Spleen (tissue), 11 donors: ENCODE data around the gene GAL3ST2. TPM values are rescaled to one million over a fixed set of nuclear protein-coding genes. Genes with fewer than 3 reads are reported as not detected.
A peak's percentile ranks its signal among the peaks of the same experiment; 100 is the strongest.
"Not testable (repeated sequence)": the region's sequence is repeated elsewhere in the genome, so short reads cannot be mapped to it uniquely, and the experiment has no call there.

ENCODE experiments used
- DNase-seq: peaks from one replicate; pipeline ENCODE4 v3.0.0-alpha.2; 2020
- H3K27ac ChIP-seq, 8 donors: fragments of 200-600 bp; sonication (generic) in 7 of 8; 1 replicate in 4 of 8; 2 replicates in 4 of 8; pipeline versions ENCODE4 v1.5.0 to v1.8.0; 2016 to 2021; ENCODE audit warnings: inconsistent platforms in 4 of 8, mild to moderate bottlenecking in 4 of 8, moderate library complexity in 1 of 8
- H3K27me3 ChIP-seq, 7 donors: fragments of 200-600 bp; sonication (generic) in 6 of 7; replicated peaks in 1 of 7; 1 replicate in 4 of 7; 2 replicates in 3 of 7; pipeline versions ENCODE4 v1.5.0 to v1.8.0; 2016 to 2021; ENCODE audit warnings: inconsistent platforms in 3 of 7, mild to moderate bottlenecking in 1 of 7
- H3K36me3 ChIP-seq, 6 donors: fragments of 200-600 bp; sonication (generic) in 5 of 6; 1 replicate in 4 of 6; 2 replicates in 2 of 6; pipeline versions ENCODE4 v1.5.0 to v1.8.0; 2016 to 2021; ENCODE audit warnings: inconsistent platforms in 2 of 6
- H3K4me1 ChIP-seq, 6 donors: fragments of 200-600 bp; sonication (generic) in 5 of 6; 1 replicate in 3 of 6; 2 replicates in 3 of 6; pipeline versions ENCODE4 v1.5.0 to v1.8.0; 2016 to 2021; ENCODE audit warnings: inconsistent platforms in 3 of 6
- H3K4me3 ChIP-seq, 8 donors: fragments of 200-600 bp; sonication (generic) in 7 of 8; 1 replicate in 4 of 8; 2 replicates in 4 of 8; pipeline versions ENCODE4 v1.5.0 to v1.8.0; 2016 to 2021; ENCODE audit warnings: inconsistent platforms in 4 of 8, mild to moderate bottlenecking in 4 of 8, moderate library complexity in 2 of 8
- H3K9me3 ChIP-seq, 8 donors: fragments of 200-600 bp; sonication (generic) in 7 of 8; 1 replicate in 4 of 8; 2 replicates in 4 of 8; pipeline versions ENCODE4 v1.5.0 to v1.8.0; 2016 to 2021; ENCODE audit warnings: inconsistent platforms in 4 of 8
- CTCF ChIP-seq, 11 experiments: fragments of 200-600 bp in 7 of 11; fragments of 450-650 bp in 4 of 11; sonication (generic) in 4 of 11; IDR thresholded peaks in 8 of 11; conservative IDR thresholded peaks in 3 of 11; 1 replicate in 7 of 11; 2 replicates in 4 of 11; pipeline versions ENCODE4 v1.4.0 to v1.8.0; 2016 to 2021; ENCODE audit warnings: antibody characterized with exemption in 11 of 11, inconsistent platforms in 4 of 11, mild to moderate bottlenecking in 1 of 11
- POLR2A ChIP-seq, 3 donors: fragments of 450-650 bp; IDR thresholded peaks; one replicate each; pipeline ENCODE4 v1.5.1; 2017; ENCODE audit warnings: antibody characterized with exemption in 3 of 3, mild to moderate bottlenecking in 1 of 3
- POLR2AphosphoS5 ChIP-seq, 3 donors: sonication (generic); formaldehyde crosslinking; IDR thresholded peaks; one replicate each; pipeline ENCODE4 v1.5.1; 2017; ENCODE audit warnings: antibody characterized with exemption in 3 of 3
- WGBS, 5 donors: extraction: QIAGEN DNeasy Blood & Tissue Kit in 3 of 5; methylation state at CpG; one replicate each; pipeline versions ENCODE4 v1.1.5 to v1.1.7; 2013 to 2018; 5-methylcytosine and 5-hydroxymethylcytosine counted together
- intact Hi-C: fragments of 100-400 bp; cut with DNase I; formaldehyde crosslinking; loops from one replicate; pipeline ENCODE4 v1.15.0; 2023; ENCODE audit warnings: low total_unique reads
- polyA plus RNA-seq, 3 donors: library from polyadenylated mRNA; stranded (reverse); fragments of 200-250 nt; gene quantifications; one replicate each; pipeline ENCODE4 v1.2.1, GENCODE V29; 2013
- total RNA-seq, 7 donors: library from RNA; depleted of rRNA in 3 of 7; stranded (reverse); fragments of >200 nt in 3 of 7; fragmentation: NEBNext Ultra II Directional in 4 of 7; extraction: Animal tissue kit (Norgen Biotek cat#: 25700) in 4 of 7; gene quantifications; one replicate each; pipeline versions ENCODE4 v1.1.0 to v1.2.1, GENCODE V29; 2016 to 2021
- donor health status: healthy with polysubstance abuse.
- donor health status: DM: no; HTN: no; CAD: no; lungs with moderate emphysema.
- donor health status: DM: no; HTN: no; CAD: no.
- donor health status: Bipolar disorder and iron deficiency.
- donor health status: healthy.
- donor health status: DM: no; HTN: no; CAD: no.
- donor health status: DM: yes; HTN: yes; CAD: no.

Gene GAL3ST2
- total and polyA plus RNA-seq, 10 donors = 0.25 to 0.85 TPM; not detected in 8

- peaks cover 0 to 7% (median 4%) of the 10 kb centered on the region in 8 donors for H3K9me3 ChIP-seq
- TF ChIP-seq POLR2AphosphoS5 (IDR thresholded peaks at IDR 0.05) (peak in 1 of 3 donors; percentile 10), POLR2A (IDR thresholded peaks at IDR 0.05) (no peak)
- intact Hi-C loops = no loop called here
- H3K27me3 ChIP-seq = peaks cover 0 to 53% (median 3%) of the 10 kb centered on the region in 7 donors
- DNase-seq = no peak
- H3K36me3 ChIP-seq = no peaks in the 10 kb centered on the region
- H3K4me1 ChIP-seq = peaks cover 0 to 29% (median 20%) of the 10 kb centered on the region in 6 donors
- H3K4me3 ChIP-seq = peak overlapping the region in 1 of 8 donors; percentile 15
- 41 to 63% (median 52%) methylated on average over 28 of the region's 28 CpGs for WGBS, 5 donors
- H3K27ac ChIP-seq = no peak overlapping the region
Observed at GRCh38 chr2:241821460-241822263, 45.0 kb downstream of the GAL3ST2 start.

GRCh38 chr2:241822264-241822623, 45.6 kb downstream of the GAL3ST2 start:
- H3K36me3 ChIP-seq = no peaks in the 10 kb centered on the region
- H3K27me3 ChIP-seq = peaks cover 0 to 51% (median 0%) of the 10 kb centered on the region in 7 donors
- WGBS, 5 donors = 61 to 93% (median 77%) methylated on average over 10 to 14 of the region's 14 CpGs
- intact Hi-C loops = no loop called here
- no peak for DNase-seq
- H3K4me1 ChIP-seq = peaks cover 0 to 24% (median 15%) of the 10 kb centered on the region in 6 donors
- no peak for TF ChIP-seq POLR2AphosphoS5 (IDR thresholded peaks at IDR 0.05)
- TF ChIP-seq POLR2A (IDR thresholded peaks at IDR 0.05) = no peak
- no peak for TF ChIP-seq CTCF (IDR thresholded peaks at IDR 0.05 in 8 of 11, conservative IDR thresholded peaks at IDR 0.05 in 3 of 11)
- no peak overlapping the region for H3K27ac ChIP-seq
- H3K9me3 ChIP-seq = peaks cover 0 to 13% (median 10%) of the 10 kb centered on the region in 8 donors
- peak overlapping the region in 1 of 8 donors; percentile 15 for H3K4me3 ChIP-seq

DNA sequence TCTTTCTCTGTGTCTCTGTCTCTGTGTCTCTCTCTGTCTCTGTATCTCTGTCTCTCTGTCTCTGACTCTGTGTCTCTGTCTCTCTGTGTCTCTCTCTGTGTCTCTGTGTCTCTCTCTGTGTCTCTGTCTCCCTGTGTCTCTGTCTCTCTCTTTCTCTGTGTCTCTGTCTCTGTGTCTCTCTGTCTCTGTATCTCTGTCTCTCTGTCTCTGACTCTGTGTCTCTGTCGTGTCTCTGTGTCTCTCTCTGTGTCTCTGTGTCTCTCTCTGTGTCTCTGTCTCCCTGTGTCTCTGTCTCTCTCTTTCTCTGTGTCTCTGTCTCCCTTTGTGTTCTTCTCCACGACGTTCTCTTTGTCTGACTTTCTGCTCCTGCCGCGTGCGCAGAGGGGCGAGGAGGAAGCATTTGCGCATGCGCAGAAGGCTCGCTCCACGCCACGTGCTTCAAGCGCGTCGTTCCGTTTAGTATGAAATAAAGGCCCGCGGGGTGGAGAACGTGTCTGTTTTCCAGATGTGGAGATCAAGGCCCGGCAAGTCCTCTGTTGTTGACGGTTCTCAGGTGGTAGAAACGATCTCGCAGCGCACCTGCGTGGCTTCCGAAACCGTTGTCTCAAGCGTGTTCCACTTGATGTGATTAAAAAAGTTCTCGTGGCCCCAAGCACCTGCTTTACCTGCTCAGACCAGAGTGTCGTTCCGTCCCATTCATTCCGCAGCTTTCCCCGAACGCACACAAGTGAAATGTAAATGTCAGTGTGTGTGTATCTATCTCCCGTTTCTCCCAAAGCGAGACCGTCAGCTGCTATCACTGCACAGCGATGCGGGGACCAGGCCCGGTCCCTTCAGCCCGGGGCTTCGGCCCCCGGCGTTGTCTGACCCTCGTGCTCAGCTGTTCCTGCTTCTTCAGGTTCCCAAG, 47.2 kb downstream of the GAL3ST2 start:
- H3K27ac ChIP-seq, intact Hi-C loops, H3K4me3 ChIP-seq, H3K36me3 ChIP-seq, DNase-seq: not testable (repeated sequence)
- WGBS, 5 donors = 90 to 93% (median 92%) methylated on average over 45 of the region's 45 CpGs
- peaks cover 0 to 25% (median 20%) of the 10 kb centered on the region in 8 donors for H3K9me3 ChIP-seq
- H3K4me1 ChIP-seq = peaks cover 0 to 17% (median 8%) of the 10 kb centered on the region in 6 donors
- peaks cover 0 to 36% (median 0%) of the 10 kb centered on the region in 7 donors for H3K27me3 ChIP-seq

DNA sequence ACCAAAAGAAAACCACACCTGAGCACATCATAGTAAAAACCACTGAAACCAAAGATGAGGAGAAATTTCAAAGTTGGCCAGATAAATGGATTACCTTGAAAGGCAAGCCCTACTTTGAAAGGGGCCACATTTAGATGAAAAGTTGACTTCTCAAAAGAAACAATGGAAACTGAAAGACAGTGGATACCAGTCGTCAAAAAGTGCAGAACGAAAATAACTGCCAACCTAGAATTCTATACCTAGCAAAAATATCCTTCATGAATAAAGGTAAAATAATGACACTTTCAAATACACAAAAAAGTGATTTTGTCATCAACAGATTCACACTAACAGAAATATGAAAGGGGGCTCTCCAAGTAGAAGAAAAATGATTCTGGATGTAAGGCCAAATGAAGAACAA, 50.8 kb downstream of the GAL3ST2 start:
- peaks cover 0 to 12% (median 0%) of the 10 kb centered on the region in 7 donors for H3K27me3 ChIP-seq
- TF ChIP-seq CTCF (IDR thresholded peaks at IDR 0.05 in 8 of 11, conservative IDR thresholded peaks at IDR 0.05 in 3 of 11) (no peak), POLR2A (IDR thresholded peaks at IDR 0.05) (no peak), POLR2AphosphoS5 (IDR thresholded peaks at IDR 0.05) (no peak)
- peaks cover 0 to 1% (median 0%) of the 10 kb centered on the region in 6 donors for H3K4me1 ChIP-seq
- peaks cover 0 to 25% (median 20%) of the 10 kb centered on the region in 8 donors for H3K9me3 ChIP-seq
- no peak overlapping the region for H3K4me3 ChIP-seq
- 68 to 89% (median 82%) methylated on average over 2 of the region's 2 CpGs for WGBS, 5 donors
- DNase-seq = no peak
- H3K27ac ChIP-seq = no peak overlapping the region
- no peaks in the 10 kb centered on the region for H3K36me3 ChIP-seq
- intact Hi-C loops = no loop called here
